ENCODE measurements around the gene PTBP3.
"Not testable (repeated sequence)": the region's sequence is repeated elsewhere in the genome, so short reads cannot be mapped to it uniquely, and the experiment has no call there.

Gene PTBP3

GRCh38 chr9:112332977-112333638 is at the start of gene PTBP3:
PTBP3 (minus strand) TSS chr9:112333619; CDS start chr9:112297865, 35,754 bp downstream.
- DNase-seq = peak; percentile 84

GRCh38 chr9:112382501-112383364 is 49.3 kb upstream of the PTBP3 start:
- DNase-seq = no peak

- no peak for DNase-seq
These were observed 48.6 kb upstream of the PTBP3 start for GRCh38 chr9:112382066-112382465.

- no peak for DNase-seq
These were observed 47.4 kb upstream of the PTBP3 start for GRCh38 chr9:112380825-112381221.

- DNase-seq = peak; percentile 37
These were observed 46.8 kb upstream of the PTBP3 start, which contains the start of gene HSDL2 for GRCh38 chr9:112380102-112380824. HSDL2 (plus strand) TSS chr9:112380108; CDS start chr9:112380164, 56 bp downstream.

- peak; percentile 100 for DNase-seq
These were observed 46.0 kb upstream of the PTBP3 start for GRCh38 chr9:112379177-112380101.

GRCh38 chr9:112378328-112379176 is 45.1 kb upstream of the PTBP3 start:
- peak; percentile 34 for DNase-seq

GRCh38 chr9:112377684-112378327 is 44.4 kb upstream of the PTBP3 start:
- DNase-seq = no peak

- DNase-seq = no peak
These were observed 43.7 kb upstream of the PTBP3 start for GRCh38 chr9:112377087-112377486.

- no peak for DNase-seq
These were observed 41.9 kb upstream of the PTBP3 start for GRCh38 chr9:112375361-112375760.

- not testable (repeated sequence) for DNase-seq
These were observed 40.8 kb upstream of the PTBP3 start for GRCh38 chr9:112374232-112374631.

GRCh38 chr9:112373666-112374065 is 40.2 kb upstream of the PTBP3 start:
- not testable (repeated sequence) for DNase-seq

GRCh38 chr9:112371060-112371459 is 37.6 kb upstream of the PTBP3 start:
- no peak for DNase-seq

- DNase-seq = no peak
These were observed 36.4 kb upstream of the PTBP3 start for GRCh38 chr9:112369817-112370216.

- no peak for DNase-seq
These were observed 34.0 kb upstream of the PTBP3 start for GRCh38 chr9:112367465-112367864.

- DNase-seq = no peak
These were observed 33.2 kb upstream of the PTBP3 start for GRCh38 chr9:112366591-112366990.

GRCh38 chr9:112365257-112365656 is 31.8 kb upstream of the PTBP3 start:
- not testable (repeated sequence) for DNase-seq

- DNase-seq = no peak
These were observed 31.3 kb upstream of the PTBP3 start for GRCh38 chr9:112364761-112365160.

GRCh38 chr9:112361601-112362000 is 28.2 kb upstream of the PTBP3 start:
- DNase-seq = peak; percentile 42

- no peak for DNase-seq
These were observed 26.8 kb upstream of the PTBP3 start for GRCh38 chr9:112360047-112360804.

All from CD4-positive, alpha-beta T cell treated with Interleukin-17A for 4 hours (primary cell).